Erythroblast (primary cell): ENCODE data around the gene SSBP4.

Experiments
- GATA1 ChIP-seq: IDR thresholded peaks from 2 replicates; pipeline ENCODE4 v1.6.1; 2011; ENCODE audit warnings: low read depth, mild to moderate bottlenecking, control low read depth, low read length, moderate library complexity
- POLR2A ChIP-seq: IDR thresholded peaks from 2 replicates; pipeline ENCODE4 v1.6.1; 2011; ENCODE audit warnings: mild to moderate bottlenecking, low read length

DNA sequence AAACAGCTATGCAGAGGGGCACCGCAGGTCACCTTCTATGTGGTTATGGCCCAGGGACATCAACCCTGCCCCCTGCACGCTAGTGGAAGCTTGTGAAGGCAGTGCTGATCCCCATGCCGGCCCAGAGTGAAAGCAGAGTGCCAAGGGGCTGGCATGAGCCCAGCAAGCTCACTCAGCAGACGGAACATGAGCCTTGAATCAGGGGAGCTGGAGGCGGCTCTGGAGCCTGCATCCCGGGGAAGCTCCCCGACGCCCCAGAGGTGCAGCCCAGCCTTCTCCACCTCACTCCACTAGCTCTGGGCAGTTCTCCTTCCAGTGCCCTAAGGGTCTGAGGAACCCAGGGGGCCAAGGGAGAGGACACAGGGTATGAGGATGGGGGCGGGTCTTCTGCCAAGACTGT lies 37.8 kb downstream of the SSBP4 start:
- TF ChIP-seq POLR2A (no peak), GATA1 (no peak)
